ENCODE measurements around the gene GPR142.

GPR142 gene

DNA sequence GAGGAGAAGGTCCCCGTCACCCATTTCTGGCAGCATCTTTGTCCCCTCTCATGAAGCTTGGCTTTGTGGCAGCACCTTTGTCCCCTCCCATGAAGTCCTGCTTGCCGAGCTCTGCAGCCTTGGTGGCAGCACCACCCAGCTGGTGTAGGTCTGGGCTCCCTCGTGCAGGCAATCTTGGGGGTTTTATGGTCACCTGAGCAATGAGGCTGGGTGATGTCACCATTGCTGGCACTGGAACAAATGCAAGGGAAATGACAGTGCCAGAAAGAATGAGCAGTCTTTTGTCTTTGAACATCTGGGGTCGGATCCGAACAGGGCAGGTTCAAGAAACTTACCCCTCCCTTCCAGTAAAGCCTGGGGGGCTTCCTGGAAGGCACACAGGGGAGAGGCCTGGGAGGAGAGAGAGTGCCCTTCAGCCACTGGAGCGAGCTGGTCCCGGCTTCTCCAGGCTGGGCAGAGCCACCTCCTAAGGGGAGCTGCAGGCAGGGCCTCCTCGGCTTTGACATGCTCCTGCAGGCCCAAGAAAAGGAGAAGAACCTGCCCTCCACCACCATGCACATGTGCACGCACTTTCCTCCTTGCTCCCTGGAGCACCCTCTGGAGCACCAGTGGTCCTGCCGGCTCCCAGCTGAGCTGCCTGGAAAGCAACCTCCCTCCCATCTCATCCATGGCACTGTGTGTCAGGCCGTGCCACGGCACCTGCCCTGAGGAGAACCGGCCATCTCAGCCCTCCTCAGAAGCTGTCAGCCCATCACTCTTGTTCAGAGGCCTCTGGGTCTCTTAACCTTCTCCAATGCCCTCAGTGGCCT, 21.7 kb upstream of the GPR142 start:
- DNase-seq = no peak

DNA sequence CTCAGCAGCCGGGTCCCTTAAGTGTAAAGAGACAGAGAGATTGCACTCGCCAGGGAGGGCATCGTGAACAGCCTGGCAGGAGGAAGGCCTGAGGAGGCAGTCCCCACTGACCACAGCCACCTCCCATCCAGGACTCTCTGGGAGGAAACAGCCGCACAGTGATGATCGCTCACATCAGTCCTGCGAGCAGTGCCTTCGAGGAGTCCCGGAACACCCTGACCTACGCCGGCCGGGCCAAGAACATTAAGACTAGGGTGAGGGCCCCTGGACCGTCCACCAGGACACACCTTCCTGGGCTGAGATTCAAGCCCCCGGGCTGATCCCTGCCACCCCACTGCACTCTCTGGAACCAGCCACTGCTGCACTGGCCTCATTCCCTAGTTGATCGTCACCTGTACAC, 19.7 kb upstream of the GPR142 start:
- no peak for DNase-seq

DNA sequence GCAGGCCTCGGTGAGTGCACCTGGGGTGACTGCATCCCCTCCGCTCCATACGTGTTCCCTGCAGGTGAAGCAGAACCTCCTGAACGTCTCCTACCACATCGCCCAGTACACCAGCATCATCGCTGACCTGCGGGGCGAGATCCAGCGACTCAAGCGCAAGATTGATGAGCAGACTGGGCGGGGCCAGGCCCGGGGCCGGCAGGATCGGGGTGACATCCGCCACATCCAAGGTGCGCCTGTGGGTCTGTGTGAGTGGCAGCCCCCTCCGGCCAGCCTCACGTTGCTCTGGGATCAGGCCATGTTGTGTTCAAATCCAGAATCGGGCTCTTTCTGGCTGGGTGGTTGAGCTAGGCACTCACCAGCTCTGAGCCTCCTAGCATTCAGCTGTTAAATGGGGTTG, 18.2 kb upstream of the GPR142 start:
- DNase-seq = no peak

DNA sequence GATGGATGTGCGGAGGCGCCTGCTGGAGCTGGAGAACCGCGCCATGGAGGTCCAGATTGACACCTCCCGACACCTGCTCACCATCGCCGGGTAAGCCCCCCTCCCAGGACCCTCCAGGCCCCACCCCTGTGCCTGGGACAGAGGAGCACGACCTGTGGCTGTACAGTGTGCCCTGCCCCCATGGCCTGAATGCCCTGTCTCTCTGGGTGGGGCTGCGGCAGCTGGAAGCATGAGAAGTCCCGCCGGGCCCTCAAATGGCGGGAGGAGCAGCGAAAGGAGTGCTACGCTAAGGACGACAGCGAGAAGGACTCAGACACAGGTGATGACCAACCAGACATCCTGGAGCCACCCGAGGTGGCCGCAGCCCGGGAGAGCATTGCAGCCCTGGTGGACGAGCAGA, 16.8 kb upstream of the GPR142 start:
- DNase-seq = no peak

DNA sequence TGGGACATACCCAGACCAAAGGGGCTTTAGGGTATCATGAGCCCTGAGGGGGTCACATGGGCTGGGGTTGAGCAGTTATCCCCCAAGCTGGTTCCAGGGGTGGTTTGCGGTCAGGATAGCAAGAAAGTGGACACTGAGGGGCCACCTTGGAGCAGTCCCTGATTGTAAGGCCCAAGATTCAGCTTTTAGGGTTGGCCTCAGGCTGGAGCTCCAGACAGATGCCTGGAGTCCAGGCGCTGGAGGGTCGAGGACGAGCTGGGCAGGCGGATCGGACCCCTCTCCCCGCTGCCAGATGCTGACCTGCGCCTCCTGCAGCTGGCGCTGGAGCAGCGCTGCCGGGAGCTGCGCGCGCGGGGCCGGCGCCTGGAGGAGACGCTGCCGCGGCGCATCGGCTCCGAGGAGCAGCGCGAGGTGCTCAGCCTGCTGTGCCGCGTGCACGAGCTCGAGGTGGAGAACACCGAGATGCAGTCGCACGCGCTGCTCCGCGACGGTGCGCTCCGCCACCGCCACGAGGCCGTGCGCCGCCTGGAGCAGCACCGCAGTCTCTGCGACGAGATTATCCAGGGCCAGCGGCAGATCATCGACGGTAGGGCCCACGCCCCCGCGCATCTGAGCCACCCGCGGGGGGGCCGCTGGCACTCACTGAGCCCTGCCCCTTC, 15.6 kb upstream of the GPR142 start:
- no peak for DNase-seq

DNA sequence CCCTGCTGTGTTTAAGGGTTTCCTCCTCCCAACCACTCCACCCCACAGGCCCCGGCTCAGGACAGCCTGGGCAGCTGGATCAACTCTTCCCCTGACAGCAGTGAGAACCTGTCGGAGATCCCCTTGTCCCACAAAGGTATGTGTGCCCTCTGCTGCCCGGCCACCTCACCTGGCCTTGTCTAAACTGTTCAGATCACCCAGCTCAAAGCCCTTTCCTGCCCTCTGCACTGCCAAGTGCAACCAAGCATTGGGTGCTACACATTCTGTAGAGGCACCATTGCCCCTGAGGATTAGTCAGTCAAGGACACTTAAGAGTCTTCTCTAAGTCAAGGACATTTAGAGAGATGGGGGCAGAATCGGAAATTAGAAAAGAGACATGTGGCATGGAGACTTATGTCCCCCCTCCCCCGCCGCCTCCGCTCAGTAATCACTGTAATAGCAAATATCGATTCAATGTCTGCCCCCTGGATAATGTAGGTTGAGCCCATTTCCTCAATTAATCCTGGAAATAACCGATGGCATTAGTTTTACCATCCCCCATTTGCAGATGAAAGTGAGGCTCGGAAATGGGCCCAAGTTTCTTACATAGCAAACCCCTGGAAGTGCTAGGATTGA, 13.8 kb upstream of the GPR142 start:
- no peak for DNase-seq

DNA sequence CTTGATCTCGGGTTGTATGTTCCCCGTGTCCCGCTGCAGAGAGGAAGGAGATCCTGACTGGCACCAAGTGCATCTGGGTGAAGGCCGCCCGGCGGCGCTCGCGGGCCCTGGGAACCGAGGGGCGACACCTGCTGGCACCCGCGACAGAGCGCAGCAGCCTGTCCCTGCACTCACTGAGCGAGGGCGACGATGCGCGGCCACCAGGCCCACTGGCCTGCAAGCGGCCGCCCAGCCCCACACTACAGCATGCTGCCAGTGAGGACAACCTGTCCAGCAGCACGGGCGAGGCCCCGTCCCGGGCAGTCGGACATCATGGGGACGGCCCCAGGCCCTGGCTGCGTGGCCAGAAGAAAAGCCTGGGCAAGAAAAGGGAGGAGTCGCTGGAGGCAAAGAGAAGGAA, 13.2 kb upstream of the GPR142 start:
- DNase-seq = peak; percentile 45

DNA sequence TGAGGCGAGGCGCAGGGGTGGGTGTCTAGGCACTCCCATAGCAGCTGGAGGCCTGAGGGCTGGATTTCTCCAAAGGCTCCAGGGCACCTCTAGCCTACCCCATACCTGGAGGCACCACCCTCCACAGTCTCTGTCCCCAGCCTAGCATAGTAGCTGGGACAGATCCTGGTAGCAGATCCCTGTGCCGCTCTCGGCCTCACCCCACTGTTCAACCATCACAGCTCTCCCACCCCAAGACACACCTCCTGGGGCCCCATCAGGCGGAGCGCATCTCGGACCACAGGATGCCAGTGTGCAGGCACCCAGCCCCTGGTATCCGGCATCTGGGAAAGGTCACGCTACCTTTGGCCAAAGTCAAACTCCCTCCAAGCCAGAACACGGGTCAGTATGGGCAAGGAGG, 12.7 kb upstream of the GPR142 start:
- no peak for DNase-seq

DNA sequence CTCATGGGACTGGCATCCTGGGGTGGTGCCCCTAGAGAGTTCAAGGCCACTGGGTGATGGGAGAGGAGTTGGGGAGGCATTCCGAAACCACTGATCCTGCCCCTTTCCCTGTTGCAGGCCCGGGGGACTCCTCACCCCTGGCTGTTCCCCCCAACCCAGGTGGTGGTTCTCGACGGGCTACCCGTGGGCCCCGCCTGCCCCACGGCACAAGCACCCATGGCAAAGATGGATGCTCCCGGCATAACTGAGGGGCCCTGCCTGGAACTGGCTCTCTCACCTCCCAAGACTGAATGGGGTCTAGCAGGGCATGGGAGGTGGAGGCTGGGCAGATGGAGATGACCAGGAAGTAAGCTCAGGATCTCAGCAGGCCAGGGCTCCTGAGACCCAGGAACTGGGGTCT, 12.2 kb upstream of the GPR142 start:
- no peak for DNase-seq

DNA sequence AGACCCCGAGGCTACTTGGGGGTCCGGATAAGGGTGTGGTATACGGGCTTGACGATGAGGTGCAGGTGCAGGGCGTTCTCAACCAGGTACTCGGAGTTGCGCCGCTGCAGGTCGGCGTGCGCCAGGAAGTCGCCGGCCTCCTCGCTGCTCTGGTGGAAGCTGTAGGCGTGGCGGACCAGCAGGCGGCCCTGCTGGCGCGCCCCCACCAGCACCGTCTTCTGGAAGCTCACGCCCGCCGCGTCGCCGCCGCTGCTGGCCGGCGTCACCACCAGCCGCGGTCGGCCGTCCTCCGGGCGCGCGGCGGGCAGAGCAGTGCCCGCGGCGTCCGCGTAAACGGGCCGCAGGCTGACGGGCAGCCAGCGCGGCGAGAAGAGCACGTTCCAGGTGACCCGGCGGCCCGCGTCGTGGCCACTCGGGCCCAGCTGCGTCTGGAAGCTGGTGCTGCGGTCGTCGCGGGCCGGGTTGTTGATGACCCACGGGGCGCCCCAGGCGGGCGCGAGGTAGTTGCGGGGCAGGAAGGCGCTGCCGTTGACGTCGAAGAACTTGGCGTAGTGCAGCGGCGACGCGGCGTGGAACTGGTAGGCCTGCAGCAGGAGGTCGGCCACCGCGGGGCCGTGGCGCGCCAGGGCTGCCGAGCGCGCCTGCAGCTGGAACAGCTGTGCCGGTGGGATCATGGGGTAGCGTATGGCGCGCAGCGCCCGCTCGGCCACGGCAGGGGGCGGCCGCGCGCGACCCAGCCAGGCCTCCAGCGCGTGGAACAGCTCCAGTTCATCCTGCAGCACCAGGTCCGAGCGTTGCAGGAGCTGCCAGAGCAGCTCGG, 10.4 kb upstream of the GPR142 start:
- no peak for DNase-seq

DNA sequence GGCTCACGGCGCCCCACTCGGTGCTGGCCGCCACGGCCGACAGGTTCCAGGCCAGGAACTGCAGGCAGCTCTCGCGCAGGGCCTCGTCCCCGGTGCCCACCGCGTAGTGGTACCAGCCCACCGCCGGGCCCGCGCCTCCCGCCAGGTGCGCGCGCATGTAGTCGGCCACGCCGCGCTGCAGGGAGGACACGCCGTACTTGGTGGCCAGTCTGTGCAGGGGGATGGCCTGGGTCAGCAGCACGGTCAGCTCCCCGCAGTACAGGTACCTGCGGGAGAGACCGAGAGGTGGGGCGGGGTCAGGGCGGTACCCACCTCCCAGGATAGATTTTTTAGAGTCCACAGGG, 9.9 kb upstream of the GPR142 start:
- no peak for DNase-seq

DNA sequence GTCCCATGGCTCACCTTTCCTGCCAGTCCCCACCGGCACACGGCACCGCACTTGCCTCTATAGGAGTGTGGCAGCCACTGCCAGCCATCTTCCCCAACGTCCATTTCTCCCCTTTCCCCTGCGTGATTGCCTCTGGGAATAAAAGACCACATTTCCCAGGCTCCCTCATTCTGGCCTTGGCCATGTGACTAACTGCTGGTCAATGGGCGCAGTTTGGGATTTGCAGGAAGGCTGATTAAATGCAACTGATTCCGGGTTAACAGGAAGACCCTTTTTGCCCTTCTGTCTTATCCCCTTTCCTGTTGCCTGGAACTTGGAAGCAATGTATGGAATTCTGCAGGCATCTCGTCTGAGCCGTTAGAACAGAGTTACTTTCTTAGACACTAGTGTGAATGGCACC, 8.6 kb upstream of the GPR142 start:
- no peak for DNase-seq

DNA sequence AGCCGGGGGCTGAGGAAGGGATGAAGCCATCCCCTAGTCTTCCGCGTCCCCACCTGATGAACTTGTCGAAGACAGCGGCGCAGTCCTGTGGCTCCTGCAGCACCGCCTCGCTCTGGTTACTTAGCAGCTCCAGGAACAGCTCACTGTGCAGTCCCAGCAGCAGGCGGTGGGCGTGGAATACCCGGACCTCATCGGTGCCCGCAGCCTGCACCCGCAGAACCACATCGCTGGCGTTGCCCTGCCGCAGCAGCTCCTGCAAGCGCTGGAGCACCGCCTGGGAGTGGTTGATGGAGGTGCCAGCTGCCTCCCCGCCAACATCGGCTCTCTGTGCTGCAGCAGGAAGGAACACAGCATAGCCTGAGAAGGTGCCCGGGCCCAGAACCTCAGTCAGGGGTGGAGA, 7.4 kb upstream of the GPR142 start:
- DNase-seq = no peak

DNA sequence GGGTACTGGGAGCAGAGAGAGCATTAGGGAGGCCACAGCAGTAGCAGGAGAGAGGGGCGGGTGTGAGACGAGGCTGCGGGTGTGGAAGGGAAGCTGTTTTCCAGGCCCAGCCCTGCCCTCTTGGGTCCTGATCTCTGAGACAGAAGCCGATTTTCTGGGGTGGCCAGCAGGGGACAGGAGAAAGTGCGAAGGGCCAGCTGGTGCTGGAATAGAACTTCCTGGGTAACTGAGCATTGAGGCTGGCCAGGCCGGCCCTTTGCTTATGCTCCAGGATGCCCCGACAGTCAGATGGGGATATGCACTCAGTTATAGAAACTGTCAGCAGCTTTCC, 6.4 kb upstream of the GPR142 start:
- no peak for DNase-seq

DNA sequence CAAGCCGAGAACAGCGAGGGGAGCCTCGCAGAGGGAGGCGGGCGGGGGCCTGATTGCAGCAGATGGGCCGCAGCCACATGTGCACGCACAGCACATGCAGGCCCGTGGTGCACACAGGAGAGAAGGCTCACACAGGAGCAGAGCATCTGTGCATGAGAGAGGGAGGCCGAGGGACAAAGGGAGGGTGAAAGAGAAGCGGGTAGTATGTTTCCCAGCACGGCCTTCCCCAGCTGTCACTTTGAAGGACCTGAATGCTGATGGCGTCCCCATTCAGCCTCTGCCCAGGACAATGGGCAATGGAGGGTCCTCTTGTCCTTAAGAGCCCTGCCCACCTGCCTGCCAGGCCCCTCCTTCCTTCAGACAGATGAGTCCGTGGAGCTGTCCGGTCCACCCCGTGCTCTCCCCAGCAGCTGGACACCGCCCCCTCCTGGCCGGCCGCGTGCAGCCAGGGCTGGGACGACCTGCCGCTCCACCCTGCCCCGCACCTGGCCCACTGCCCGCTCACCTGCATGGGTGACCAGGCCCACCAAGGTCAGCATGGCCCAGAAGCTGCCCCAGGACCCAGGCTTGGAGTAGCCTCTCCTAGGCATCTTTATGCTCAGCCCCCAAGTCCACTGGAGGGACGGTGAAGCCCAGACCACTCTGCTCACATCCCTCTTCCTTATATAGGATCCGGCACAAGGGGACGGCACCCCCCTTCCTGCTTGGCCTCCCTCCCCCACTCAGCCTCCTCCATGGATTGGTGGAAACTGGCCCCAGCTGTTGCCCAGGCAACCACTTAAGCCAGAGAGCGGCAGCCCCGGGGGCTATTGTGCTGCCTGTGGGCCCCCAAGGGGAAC, 5.9 kb upstream of the GPR142 start, which contains the start of gene BTBD17:
Gene BTBD17, minus strand, starts transcription at position 639 of the 839 bp plus-strand sequence. Its CDS starts 49 bp downstream, at position 590.
- peak; percentile 57 for DNase-seq

DNA sequence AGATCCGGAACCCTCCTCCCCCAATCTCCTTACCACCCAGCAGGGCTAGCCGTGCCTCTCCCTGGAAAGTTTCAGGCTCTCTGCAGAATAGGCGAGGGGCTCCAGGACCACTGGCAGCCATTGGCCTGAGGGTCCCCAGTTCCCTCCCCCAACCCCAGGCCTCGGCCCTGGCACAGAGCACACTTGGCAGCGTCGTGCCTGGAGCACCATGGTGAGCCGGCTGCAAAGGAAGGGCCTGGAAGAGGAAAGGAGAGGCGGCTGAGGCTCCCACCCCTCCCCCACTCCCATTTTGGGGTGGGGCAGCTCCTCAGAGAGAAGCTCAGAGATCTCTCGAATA, 5.3 kb upstream of the GPR142 start:
- no peak for DNase-seq

DNA sequence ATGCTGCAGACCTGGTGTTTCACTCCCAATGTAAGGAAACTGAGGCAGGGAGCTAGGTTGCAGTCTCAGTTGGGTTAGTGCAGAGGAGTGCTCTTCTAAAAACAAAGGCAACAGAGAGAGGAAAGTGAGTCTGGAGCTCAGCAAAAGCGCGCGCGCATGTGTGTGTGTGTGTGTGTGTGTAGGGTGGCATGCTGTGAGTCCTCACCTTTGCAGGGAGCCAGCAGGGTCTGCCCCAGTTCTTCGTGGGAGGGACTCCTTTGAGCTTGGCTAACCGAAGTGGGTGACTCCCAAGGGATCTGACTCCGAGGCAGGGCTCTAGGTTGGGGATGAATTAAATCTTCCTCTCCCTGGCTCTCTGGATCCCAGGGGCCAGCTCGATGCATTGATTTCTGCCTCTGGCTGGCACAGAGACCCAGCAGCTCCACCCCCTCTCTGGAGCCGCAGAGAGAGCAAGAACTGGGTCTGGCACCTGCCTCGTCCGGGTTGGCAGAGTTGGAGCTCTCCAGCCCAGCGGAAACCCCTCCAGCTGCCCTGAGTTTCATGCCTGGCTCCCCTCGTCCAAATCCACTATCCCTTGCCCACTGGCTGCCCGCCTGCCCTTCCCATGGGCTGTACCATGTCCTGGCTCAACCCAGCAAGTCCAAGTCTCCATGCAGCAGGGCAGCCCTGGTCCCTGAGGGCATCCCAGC, 4.4 kb upstream of the GPR142 start:
- DNase-seq = no peak

DNA sequence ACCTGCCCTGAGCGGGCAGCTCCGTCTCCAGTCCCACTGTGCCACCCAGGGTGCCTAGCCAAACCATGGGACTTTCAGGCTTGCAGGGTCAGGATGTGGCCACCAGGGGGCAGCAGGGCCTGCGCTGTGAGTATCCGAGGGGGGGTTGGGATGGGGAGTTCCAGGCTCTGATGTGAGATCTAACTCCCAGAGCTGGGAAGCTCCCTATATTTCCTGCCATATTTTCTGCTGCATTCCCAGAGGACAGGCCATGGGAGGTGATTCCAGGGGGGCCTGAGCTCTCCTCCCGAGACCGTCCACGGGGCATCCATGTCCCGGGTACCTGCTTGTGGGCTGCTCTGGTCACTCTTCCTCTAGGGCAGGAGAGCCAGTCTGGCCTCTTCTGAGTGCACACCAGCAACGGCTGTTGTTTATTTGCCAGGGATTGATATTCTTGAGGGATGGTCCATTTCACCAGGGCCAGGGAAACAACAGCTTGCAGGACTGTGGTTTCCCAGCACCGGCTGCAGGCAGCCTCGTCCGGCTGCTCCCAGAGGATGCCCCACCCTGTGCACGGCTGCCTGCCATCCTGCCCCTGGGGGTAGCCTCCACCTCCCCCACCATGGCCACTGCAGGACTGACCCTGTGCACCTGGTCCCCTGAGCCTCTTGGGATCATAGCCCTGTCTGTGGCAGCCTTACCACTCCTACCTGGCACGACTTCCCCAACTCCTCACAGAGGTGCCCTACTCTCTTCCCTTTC, 1.2 kb downstream of the GPR142 start:
- peak; percentile 79 for DNase-seq

DNA sequence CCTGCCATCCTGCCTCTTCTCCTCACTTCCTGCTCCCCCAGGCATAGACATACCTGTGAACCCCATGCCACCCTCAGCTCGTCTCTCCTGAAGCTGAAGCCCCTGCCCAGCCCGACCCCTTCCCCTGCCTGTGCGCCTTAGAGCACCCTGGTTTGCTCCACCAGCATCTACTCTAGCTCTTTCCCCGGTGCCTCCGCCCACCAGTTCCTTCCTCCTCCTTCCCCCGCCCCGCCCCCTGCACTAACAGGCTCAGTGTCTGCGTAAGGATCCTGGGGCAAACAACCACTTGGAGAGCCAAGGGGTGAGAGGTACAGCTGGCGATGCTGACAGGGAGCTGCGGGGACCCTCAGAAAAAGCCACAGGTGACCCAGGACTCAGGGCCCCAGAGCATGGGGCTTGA, 1.9 kb downstream of the GPR142 start:
- DNase-seq = no peak

DNA sequence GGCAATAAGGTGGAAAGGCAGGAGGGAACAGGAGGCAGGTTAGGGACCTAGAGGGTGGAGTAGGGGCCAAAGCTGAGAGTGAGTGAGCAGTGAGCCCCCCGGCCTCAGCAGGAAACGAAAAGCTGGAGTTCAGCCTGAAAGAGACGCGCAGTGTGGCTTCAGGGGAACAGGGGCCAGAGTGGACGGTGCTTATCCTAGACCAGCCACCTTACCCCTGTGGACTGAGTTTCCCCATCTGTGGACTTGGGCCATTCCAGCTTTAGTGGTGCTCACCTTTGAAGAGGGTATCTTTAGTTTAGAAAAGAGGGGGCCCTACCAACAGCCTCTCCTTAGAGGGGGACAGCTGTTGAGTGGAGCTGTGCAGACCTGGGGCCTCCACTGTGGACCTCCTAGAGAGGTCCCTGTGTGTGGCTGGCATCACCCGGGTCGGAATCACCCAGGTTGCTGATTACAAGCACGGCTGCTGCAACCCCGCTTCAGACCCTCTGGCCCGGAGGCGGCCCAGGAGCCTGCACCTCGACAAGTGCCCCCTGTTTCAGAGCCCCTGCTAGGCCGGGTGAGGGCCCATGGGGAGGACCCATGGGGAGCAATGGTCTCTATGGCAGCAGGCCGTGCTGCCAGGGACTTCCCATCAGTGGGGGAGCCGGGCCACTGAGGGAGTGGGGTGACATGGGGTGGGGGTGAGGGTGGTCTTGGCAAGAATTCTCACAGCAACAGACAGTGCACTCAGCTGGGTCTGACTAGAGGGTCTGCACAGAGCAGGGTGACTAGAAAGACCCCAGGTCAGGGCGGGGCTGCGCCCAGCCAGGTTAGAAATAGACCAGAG, 2.6 kb downstream of the GPR142 start:
- DNase-seq = no peak
